T-helper 2 cell treated with Interferon-gamma antibody and Interleukin-4, amounts not matched to agents 5 μg/mL and 100 μg/mL, for 36 hours (primary cell): ENCODE measurements around the gene PAEP.
"Not testable (repeated sequence)": the region's sequence is repeated elsewhere in the genome, so short reads cannot be mapped to it uniquely, and the experiment has no call there.

ENCODE experiments used
- DNase-seq: peaks from one replicate; pipeline ENCODE4 v3.0.0; 2021; ENCODE audit warnings: low spot score
- H3K27ac Mint-ChIP-seq: one replicate; pipeline ENCODE4 v1.8.0; 2021; ENCODE audit warnings: mild to moderate bottlenecking, mixed read lengths
- H3K27me3 Mint-ChIP-seq: one replicate; pipeline ENCODE4 v1.8.0; 2021; ENCODE audit warnings: low read depth, mixed read lengths
- H3K36me3 Mint-ChIP-seq: one replicate; pipeline ENCODE4 v1.8.0; 2021; ENCODE audit warnings: low read depth, mixed read lengths
- H3K4me1 Mint-ChIP-seq: one replicate; pipeline ENCODE4 v1.8.0; 2021; ENCODE audit warnings: low read depth, mixed read lengths
- H3K4me3 Mint-ChIP-seq: one replicate; pipeline ENCODE4 v1.8.0; 2022; ENCODE audit warnings: mild to moderate bottlenecking, moderate library complexity, mixed read lengths
- H3K9me3 Mint-ChIP-seq: one replicate; pipeline ENCODE4 v1.8.0; 2021; ENCODE audit warnings: mixed read lengths

The PAEP gene

DNA sequence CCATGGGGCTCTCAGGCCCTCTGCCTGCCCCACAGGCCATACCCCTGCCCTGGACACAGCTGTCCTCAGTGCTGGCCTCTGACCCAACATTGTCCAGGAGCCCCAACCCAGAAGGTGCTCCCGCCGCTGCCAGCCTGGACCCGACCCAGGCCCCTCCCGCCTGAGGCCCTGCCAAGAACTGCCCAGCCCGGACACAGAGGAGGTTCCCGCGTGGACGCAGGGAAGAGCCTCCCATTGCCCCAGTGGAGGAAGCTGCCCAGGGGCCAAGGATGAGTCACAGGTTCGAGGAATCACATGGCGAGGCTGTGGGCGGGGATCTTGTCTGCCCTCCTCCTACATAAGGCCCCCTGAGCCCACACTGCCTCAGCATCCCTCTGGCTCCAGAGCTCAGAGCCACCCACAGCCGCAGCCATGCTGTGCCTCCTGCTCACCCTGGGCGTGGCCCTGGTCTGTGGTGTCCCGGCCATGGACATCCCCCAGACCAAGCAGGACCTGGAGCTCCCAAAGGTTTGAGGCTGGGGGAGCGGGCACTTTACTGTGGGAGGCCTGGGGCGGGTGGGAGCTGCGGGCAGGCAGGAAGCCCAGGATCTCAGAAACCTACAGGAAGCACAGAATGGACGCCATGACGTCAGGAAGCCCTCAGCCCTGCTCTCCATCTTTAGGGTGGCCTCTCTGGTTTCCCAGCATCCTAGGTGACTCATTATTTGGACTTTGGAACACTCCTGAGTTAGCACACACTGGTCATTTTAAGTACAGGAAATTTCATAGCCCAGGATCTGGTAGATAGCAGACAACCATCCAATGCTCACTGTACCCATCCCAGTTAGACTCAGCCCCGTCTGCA is at the start of gene PAEP:
TSS of gene PAEP (plus strand) at position 366 of the 844 bp plus-strand sequence.
- H3K9me3 Mint-ChIP-seq = no peaks in the 10 kb centered on the region
- DNase-seq = no peak
- H3K4me3 Mint-ChIP-seq = no peak within 1 kb of the TSS
- H3K36me3 Mint-ChIP-seq = no peaks in the 10 kb centered on the region
- H3K27me3 Mint-ChIP-seq = no peaks in the 10 kb centered on the region
- no peak within 1 kb of the TSS for H3K27ac Mint-ChIP-seq
- no peaks in the 10 kb centered on the region for H3K4me1 Mint-ChIP-seq

GRCh38 chr9:135512241-135512603 is 49.3 kb upstream of the PAEP start:
- Mint-ChIP-seq H3K4me1 (peaks cover 13% of the 10 kb centered on the region), H3K36me3 (no peaks in the 10 kb centered on the region), H3K27ac (no peak overlapping the region), H3K4me3 (no peak overlapping the region), H3K9me3 (peaks cover 9% of the 10 kb centered on the region), H3K27me3 (peaks cover 9% of the 10 kb centered on the region)
- DNase-seq = no peak

DNA sequence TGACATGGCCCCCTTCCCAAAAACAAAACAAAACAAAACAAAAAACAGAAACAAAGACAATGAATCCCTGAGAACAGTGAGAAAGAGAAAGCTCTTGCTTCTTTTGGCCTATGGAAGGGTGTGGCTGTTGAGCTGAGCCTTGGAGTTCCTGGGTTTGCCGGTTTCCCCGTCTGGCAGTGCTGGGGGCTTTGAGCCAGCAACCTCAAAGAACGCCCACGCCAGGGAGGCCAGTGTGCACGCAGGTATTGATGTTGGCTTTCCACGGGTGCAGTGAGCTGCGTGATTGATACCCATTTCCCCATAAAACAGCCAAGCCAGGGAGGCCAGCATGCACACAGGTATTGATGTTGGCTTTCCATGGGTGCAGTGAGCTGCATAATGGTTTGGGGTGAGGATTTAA is 48.7 kb upstream of the PAEP start:
- no peaks in the 10 kb centered on the region for H3K36me3 Mint-ChIP-seq
- no peak overlapping the region for H3K27ac Mint-ChIP-seq
- DNase-seq = no peak
- peaks cover 13% of the 10 kb centered on the region for H3K4me1 Mint-ChIP-seq
- peaks cover 9% of the 10 kb centered on the region for H3K27me3 Mint-ChIP-seq
- H3K9me3 Mint-ChIP-seq = peaks cover 9% of the 10 kb centered on the region
- no peak overlapping the region for H3K4me3 Mint-ChIP-seq

GRCh38 chr9:135513351-135513846 is 48.2 kb upstream of the PAEP start:
- Mint-ChIP-seq H3K27me3 (peaks cover 12% of the 10 kb centered on the region), H3K4me3 (no peak overlapping the region), H3K9me3 (peaks cover 9% of the 10 kb centered on the region), H3K27ac (no peak overlapping the region), H3K36me3 (no peaks in the 10 kb centered on the region), H3K4me1 (peaks cover 13% of the 10 kb centered on the region)
- no peak for DNase-seq

- not testable (repeated sequence) for H3K27ac Mint-ChIP-seq, H3K9me3 Mint-ChIP-seq, H3K36me3 Mint-ChIP-seq, DNase-seq, H3K4me3 Mint-ChIP-seq
- H3K27me3 Mint-ChIP-seq = peaks cover 12% of the 10 kb centered on the region
- H3K4me1 Mint-ChIP-seq = peaks cover 13% of the 10 kb centered on the region
These were observed 47.6 kb upstream of the PAEP start for GRCh38 chr9:135513906-135514305.

DNA sequence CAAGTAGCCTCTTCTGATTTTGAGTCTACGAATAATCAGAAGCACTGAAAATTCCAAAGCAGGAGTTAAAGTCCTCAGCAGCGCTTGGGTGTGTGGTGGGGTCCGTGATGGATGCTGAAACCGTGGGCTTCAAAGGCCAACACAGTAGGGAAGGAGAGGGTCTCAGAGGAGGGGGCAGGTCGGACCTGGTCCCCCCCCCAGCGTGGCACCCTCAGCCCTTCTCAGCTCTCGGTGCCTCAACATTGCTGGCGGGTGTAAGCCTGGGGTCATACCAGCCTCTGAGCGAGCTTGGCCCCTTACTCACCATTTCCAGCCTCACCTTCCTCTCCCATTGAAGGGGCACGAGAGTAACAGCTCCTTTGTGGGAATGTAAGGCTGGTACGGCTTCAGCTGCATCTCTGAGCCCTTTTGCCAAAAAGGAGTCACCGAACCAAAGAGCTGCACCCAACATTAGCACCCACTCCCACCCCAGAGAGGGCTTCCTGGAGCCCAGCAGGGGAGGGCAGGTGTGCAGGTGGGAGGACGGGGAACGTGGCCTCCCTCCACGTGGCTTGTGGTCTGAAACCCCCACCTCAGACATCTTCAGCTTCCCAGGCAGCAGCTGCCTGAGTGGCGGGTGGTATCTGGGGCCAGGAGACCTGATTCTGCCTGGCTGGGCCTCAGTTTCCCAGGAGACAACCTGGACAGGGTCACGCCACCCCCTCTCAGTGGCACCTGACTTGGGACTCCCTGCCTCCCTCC is 47.0 kb upstream of the PAEP start:
- H3K36me3 Mint-ChIP-seq = no peaks in the 10 kb centered on the region
- no peak for DNase-seq
- H3K4me3 Mint-ChIP-seq = no peak overlapping the region
- H3K4me1 Mint-ChIP-seq = peaks cover 13% of the 10 kb centered on the region
- H3K9me3 Mint-ChIP-seq = peaks cover under 1% of the 10 kb centered on the region
- no peak overlapping the region for H3K27ac Mint-ChIP-seq
- peaks cover 9% of the 10 kb centered on the region for H3K27me3 Mint-ChIP-seq

- H3K4me1 Mint-ChIP-seq = peaks cover 13% of the 10 kb centered on the region
- H3K4me3 Mint-ChIP-seq = no peak overlapping the region
- no peak overlapping the region for H3K27ac Mint-ChIP-seq
- H3K27me3 Mint-ChIP-seq = peaks cover 9% of the 10 kb centered on the region
- no peaks in the 10 kb centered on the region for H3K36me3 Mint-ChIP-seq
- no peak for DNase-seq
- H3K9me3 Mint-ChIP-seq = no peaks in the 10 kb centered on the region
These were observed 46.2 kb upstream of the PAEP start for GRCh38 chr9:135515083-135515951.

- Mint-ChIP-seq H3K4me1 (peaks cover 8% of the 10 kb centered on the region), H3K36me3 (no peaks in the 10 kb centered on the region), H3K27me3 (peaks cover 9% of the 10 kb centered on the region), H3K27ac (no peak overlapping the region), H3K9me3 (no peaks in the 10 kb centered on the region), H3K4me3 (no peak overlapping the region)
- DNase-seq = no peak
These were observed 45.3 kb upstream of the PAEP start for GRCh38 chr9:135516132-135516860.

- Mint-ChIP-seq H3K4me1 (peaks cover 1% of the 10 kb centered on the region), H3K27ac (no peak overlapping the region), H3K9me3 (no peaks in the 10 kb centered on the region), H3K27me3 (peaks cover 9% of the 10 kb centered on the region), H3K36me3 (no peaks in the 10 kb centered on the region), H3K4me3 (no peak overlapping the region)
- no peak for DNase-seq
These were observed 44.1 kb upstream of the PAEP start for GRCh38 chr9:135517407-135517822.

- Mint-ChIP-seq H3K36me3 (no peaks in the 10 kb centered on the region), H3K27me3 (peaks cover 9% of the 10 kb centered on the region), H3K9me3 (no peaks in the 10 kb centered on the region), H3K4me1 (no peaks in the 10 kb centered on the region), H3K4me3 (no peak overlapping the region), H3K27ac (no peak overlapping the region)
- no peak for DNase-seq
These were observed 42.2 kb upstream of the PAEP start for GRCh38 chr9:135519179-135519971.

GRCh38 chr9:135520916-135521607 is 40.5 kb upstream of the PAEP start, which contains the start of gene LCN1:
TSS of gene LCN1 (plus strand) at chr9:135521440. CDS start at chr9:135521498, 58 bp downstream.
- H3K27ac Mint-ChIP-seq = no peak within 1 kb of the TSS
- H3K27me3 Mint-ChIP-seq = peaks cover 9% of the 10 kb centered on the region
- H3K36me3 Mint-ChIP-seq = no peaks in the 10 kb centered on the region
- no peaks in the 10 kb centered on the region for H3K4me1 Mint-ChIP-seq
- H3K4me3 Mint-ChIP-seq = no peak within 1 kb of the TSS
- no peak for DNase-seq
- no peaks in the 10 kb centered on the region for H3K9me3 Mint-ChIP-seq

DNA sequence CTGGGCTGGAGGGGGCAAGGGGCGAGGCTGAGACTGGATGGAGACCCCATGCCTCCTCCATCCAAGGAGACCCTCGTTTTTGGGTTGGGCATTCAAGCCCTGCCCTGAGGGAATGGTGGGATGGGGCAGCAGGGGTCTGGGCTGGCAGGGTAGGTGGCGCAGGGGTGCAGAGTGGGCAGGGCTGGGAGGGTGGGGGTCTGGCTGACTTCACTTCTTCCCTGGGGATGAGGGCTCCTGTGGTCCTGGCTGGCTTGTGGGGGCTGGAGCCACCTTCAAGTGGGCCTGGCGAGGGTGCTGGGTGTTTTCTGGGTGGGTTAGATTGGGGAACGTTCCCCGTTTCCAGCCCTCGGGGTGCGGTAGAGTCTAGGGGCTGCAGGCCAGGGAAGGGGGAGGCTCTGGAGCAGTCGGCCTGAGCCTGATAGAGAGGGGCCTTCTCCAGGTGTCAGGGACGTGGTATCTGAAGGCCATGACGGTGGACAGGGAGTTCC is 39.9 kb upstream of the PAEP start:
- H3K9me3 Mint-ChIP-seq = no peaks in the 10 kb centered on the region
- H3K36me3 Mint-ChIP-seq = no peaks in the 10 kb centered on the region
- no peaks in the 10 kb centered on the region for H3K4me1 Mint-ChIP-seq
- no peak for DNase-seq
- H3K4me3 Mint-ChIP-seq = no peak overlapping the region
- H3K27me3 Mint-ChIP-seq = peaks cover 9% of the 10 kb centered on the region
- no peak overlapping the region for H3K27ac Mint-ChIP-seq
